Naive thymus-derived CD4-positive, alpha-beta T cell (primary cell): ENCODE data around the gene TMEM163. TPM values are rescaled to one million over a fixed set of nuclear protein-coding genes. Genes with fewer than 3 reads are reported as not detected.

Experiments
- ATAC-seq: fragments of 150-1000 bp; cut with Tn5 transposase; 2 replicates; pipeline ENCODE4 v1.10.0; 2021; ENCODE audit warnings: mild to moderate bottlenecking, moderate library complexity
- CTCF ChIA-PET: fragments of 350-600 bp; sonication (Branson Sonifier 250); formaldehyde crosslinking; loops from one replicate; lab custom pipeline; 2021; ENCODE audit warnings: antibody characterized with exemption; lab: Charles Lee
- POLR2A ChIA-PET: fragments of 350-600 bp; sonication (Branson Sonifier 250); formaldehyde crosslinking; loops from one replicate; lab custom pipeline; 2021; ENCODE audit warnings: antibody characterized with exemption, inconsistent platforms; lab: Charles Lee
- DNase-seq, 9 donors: peaks; one replicate each; pipeline versions ENCODE4 v3.0.0 to v3.0.0-alpha.2; 2020 to 2022; ENCODE audit warnings: mixed read lengths in 1 of 9
- H3K27ac ChIP-seq: one replicate; pipeline ENCODE4 v1.7.0; 2013; ENCODE audit warnings: mild to moderate bottlenecking, low read depth, low read length, moderate library complexity
- H3K27me3 ChIP-seq, 2 donors: one replicate each; pipeline ENCODE4 v1.7.0; 2013; ENCODE audit warnings: low read length in 2 of 2, mild to moderate bottlenecking in 2 of 2, moderate library complexity in 2 of 2; ENCODE audit not compliant: control insufficient read depth in 2 of 2, insufficient read depth in 2 of 2
- H3K36me3 ChIP-seq, 3 experiments: 1 replicate in 2 of 3; 2 replicates in 1 of 3; pipeline ENCODE4 v1.7.0; 2013; ENCODE audit warnings: low read length in 3 of 3, mild to moderate bottlenecking in 3 of 3, moderate library complexity in 1 of 3; ENCODE audit not compliant: insufficient read depth in 3 of 3, control insufficient read depth in 2 of 3
- H3K4me1 ChIP-seq, 2 donors: one replicate each; pipeline ENCODE4 v1.7.0; 2013; ENCODE audit warnings: low read length in 2 of 2, mild to moderate bottlenecking in 2 of 2, moderate library complexity in 1 of 2; ENCODE audit not compliant: control insufficient read depth in 2 of 2, insufficient read depth in 2 of 2
- H3K4me3 ChIP-seq: 2 replicates; pipeline ENCODE4 v1.7.0; 2013; ENCODE audit warnings: mild to moderate bottlenecking, low read length
- H3K9me3 ChIP-seq, 3 experiments: 1 replicate in 2 of 3; 2 replicates in 1 of 3; pipeline ENCODE4 v1.7.0; 2013; ENCODE audit warnings: low read length in 3 of 3; ENCODE audit not compliant: control insufficient read depth in 2 of 3
- H3K27ac Mint-ChIP-seq, 9 donors: one replicate each; pipeline ENCODE4 v1.8.0; 2020 to 2022; ENCODE audit warnings: mixed read lengths in 9 of 9, mild to moderate bottlenecking in 8 of 9, moderate library complexity in 5 of 9, inconsistent platforms in 2 of 9
- H3K27me3 Mint-ChIP-seq, 5 donors: one replicate each; pipeline ENCODE4 v1.8.0; 2021 to 2022; ENCODE audit warnings: mixed read lengths in 5 of 5, mild to moderate bottlenecking in 1 of 5
- H3K36me3 Mint-ChIP-seq, 5 donors: one replicate each; pipeline ENCODE4 v1.8.0; 2020 to 2022; ENCODE audit warnings: mixed read lengths in 5 of 5, mild to moderate bottlenecking in 3 of 5, inconsistent platforms in 1 of 5
- H3K4me1 Mint-ChIP-seq, 7 donors: one replicate each; pipeline ENCODE4 v1.8.0; 2020 to 2022; ENCODE audit warnings: mixed read lengths in 7 of 7, mild to moderate bottlenecking in 3 of 7, inconsistent platforms in 1 of 7
- H3K4me3 Mint-ChIP-seq, 10 donors: one replicate each; pipeline ENCODE4 v1.8.0; 2020 to 2022; ENCODE audit warnings: mild to moderate bottlenecking in 10 of 10, mixed read lengths in 10 of 10, moderate library complexity in 6 of 10, inconsistent platforms in 2 of 10
- H3K9me3 Mint-ChIP-seq, 11 donors: one replicate each; pipeline ENCODE4 v1.8.0; 2020 to 2022; ENCODE audit warnings: mixed read lengths in 11 of 11, mild to moderate bottlenecking in 4 of 11, inconsistent platforms in 1 of 11, moderate library complexity in 1 of 11
- intact Hi-C, 2 donors: fragments of 100-400 bp; cut with micrococcal nuclease; formaldehyde crosslinking; loops; one replicate each; pipeline ENCODE4 v1.15.1; 2023
- polyA plus RNA-seq, 2 donors: library from polyadenylated mRNA; unstranded; fragments of 300-500 nt; fragmentation: Illumina TruSeq; gene quantifications; one replicate each; pipeline ENCODE4 v1.2.3, GENCODE V29; 2021
- total RNA-seq, 6 experiments: library from RNA in 5 of 6; stranded (reverse) in 5 of 6; gene quantifications; 1 replicate in 5 of 6; 2 replicates in 1 of 6; pipeline ENCODE4 v1.2.3 and lab custom pipeline; 2021 to 2026

Gene TMEM163
- total and polyA plus RNA-seq, 7 experiments from 2014 or later: 0.13 to 0.71 (median 0.21) TPM; not detected in 2

GRCh38 chr2:134407154-134407890, 311.5 kb downstream of the TMEM163 start:
- Histone ChIP-seq H3K4me1 (peaks cover 6 to 17% of the 10 kb centered on the region in 2 donors), H3K9me3 (no peaks in the 10 kb centered on the region), H3K36me3 (peaks cover 0 to 7% (median 4%) of the 10 kb centered on the region in 3 experiments), H3K27ac (no peak overlapping the region), H3K4me3 (no peak overlapping the region), H3K27me3 (no peaks in the 10 kb centered on the region)
- intact Hi-C loops: no loop called here
- no peak overlapping the region for H3K4me3 Mint-ChIP-seq
- ChIA-PET POLR2A (interaction anchor here (0.9 kb wide), 1 partner anchor 287 kb away, joined by 3 read pairs; no protein-coding TSS in a partner anchor), CTCF (no interaction called here)
- H3K27ac Mint-ChIP-seq: peak overlapping the region in 4 of 9 donors; percentile 18 to 65 (median 56)
- H3K4me1 Mint-ChIP-seq: peaks cover 22 to 55% (median 42%) of the 10 kb centered on the region in 7 donors
- ATAC-seq: no peak
- no peak for DNase-seq
- H3K27me3 Mint-ChIP-seq: no peaks in the 10 kb centered on the region
- H3K9me3 Mint-ChIP-seq: no peaks in the 10 kb centered on the region
- peaks cover 6 to 20% (median 11%) of the 10 kb centered on the region in 5 donors for H3K36me3 Mint-ChIP-seq

GRCh38 chr2:134406736-134407135, 312.1 kb downstream of the TMEM163 start:
- Mint-ChIP-seq H3K27me3 (no peaks in the 10 kb centered on the region), H3K4me3 (no peak overlapping the region), H3K27ac (peak overlapping the region in 4 of 9 donors; percentile 18 to 69 (median 64)), H3K36me3 (peaks cover 6 to 20% (median 13%) of the 10 kb centered on the region in 5 donors), H3K4me1 (peaks cover 24 to 49% (median 36%) of the 10 kb centered on the region in 7 donors), H3K9me3 (no peaks in the 10 kb centered on the region)
- ATAC-seq (no peak), DNase-seq (no peak)
- H3K36me3 ChIP-seq: peaks cover 0 to 7% (median 4%) of the 10 kb centered on the region in 3 experiments
- intact Hi-C loops: no loop called here
- H3K4me1 ChIP-seq: peaks cover 3 to 17% of the 10 kb centered on the region in 2 donors
- POLR2A ChIA-PET: interaction anchor here (0.9 kb wide), 1 partner anchor 287 kb away, joined by 3 read pairs; no protein-coding TSS in a partner anchor
- H3K9me3 ChIP-seq: no peaks in the 10 kb centered on the region
- CTCF ChIA-PET: interaction anchor here (0.7 kb wide), 1 partner anchor 183 kb away, joined by 3 read pairs; no protein-coding TSS in a partner anchor
- no peaks in the 10 kb centered on the region for H3K27me3 ChIP-seq
- H3K27ac ChIP-seq: no peak overlapping the region
- no peak overlapping the region for H3K4me3 ChIP-seq

- Mint-ChIP-seq H3K4me3 (no peak overlapping the region), H3K4me1 (peaks cover 20 to 45% (median 32%) of the 10 kb centered on the region in 7 donors), H3K36me3 (peaks cover 6 to 20% (median 13%) of the 10 kb centered on the region in 5 donors), H3K27ac (peak overlapping the region in 1 of 9 donors; percentile 69), H3K9me3 (no peaks in the 10 kb centered on the region), H3K27me3 (no peaks in the 10 kb centered on the region)
- Histone ChIP-seq H3K4me1 (peaks cover 0 to 17% of the 10 kb centered on the region in 2 donors), H3K4me3 (no peak overlapping the region), H3K36me3 (peaks cover 0 to 7% (median 4%) of the 10 kb centered on the region in 3 experiments), H3K27ac (no peak overlapping the region), H3K27me3 (no peaks in the 10 kb centered on the region), H3K9me3 (no peaks in the 10 kb centered on the region)
- ATAC-seq (no peak), DNase-seq (no peak)
- ChIA-PET CTCF (interaction anchor here (0.7 kb wide), 1 partner anchor 183 kb away, joined by 3 read pairs; no protein-coding TSS in a partner anchor), POLR2A (interaction anchor here (0.9 kb wide), 1 partner anchor 286 kb away, joined by 3 read pairs; no protein-coding TSS in a partner anchor)
- intact Hi-C loops: no loop called here
These were observed 312.5 kb downstream of the TMEM163 start for GRCh38 chr2:134406311-134406710.

Other genes starting within 250 kb of the TMEM163 start
- not detected for gene ACMSD, start 119.6 kb upstream of the TMEM163 start, total RNA-seq
- not detected for gene ACMSD, start 119.6 kb upstream of the TMEM163 start, polyA plus RNA-seq
- 10 to 100 TPM; 49.8 to 78.1 (median 67.9) TPM for gene CCNT2, start 199.8 kb upstream of the TMEM163 start, total RNA-seq
- gene CCNT2, start 199.8 kb upstream of the TMEM163 start, polyA plus RNA-seq: 10 to 100 TPM; 20.6 to 22.9 TPM